GM12874 (cell line): ENCODE measurements around the gene SAMD8.

Experiments used
- TF ChIP-seq, protein P1 (sequence below): IDR thresholded peaks from 2 replicates; pipeline ENCODE4 v1.5.1; 2011; ENCODE audit warnings: low read depth, mild to moderate bottlenecking, control low read depth, low read length, moderate library complexity; ENCODE audit not compliant: insufficient read depth

The SAMD8 gene

DNA sequence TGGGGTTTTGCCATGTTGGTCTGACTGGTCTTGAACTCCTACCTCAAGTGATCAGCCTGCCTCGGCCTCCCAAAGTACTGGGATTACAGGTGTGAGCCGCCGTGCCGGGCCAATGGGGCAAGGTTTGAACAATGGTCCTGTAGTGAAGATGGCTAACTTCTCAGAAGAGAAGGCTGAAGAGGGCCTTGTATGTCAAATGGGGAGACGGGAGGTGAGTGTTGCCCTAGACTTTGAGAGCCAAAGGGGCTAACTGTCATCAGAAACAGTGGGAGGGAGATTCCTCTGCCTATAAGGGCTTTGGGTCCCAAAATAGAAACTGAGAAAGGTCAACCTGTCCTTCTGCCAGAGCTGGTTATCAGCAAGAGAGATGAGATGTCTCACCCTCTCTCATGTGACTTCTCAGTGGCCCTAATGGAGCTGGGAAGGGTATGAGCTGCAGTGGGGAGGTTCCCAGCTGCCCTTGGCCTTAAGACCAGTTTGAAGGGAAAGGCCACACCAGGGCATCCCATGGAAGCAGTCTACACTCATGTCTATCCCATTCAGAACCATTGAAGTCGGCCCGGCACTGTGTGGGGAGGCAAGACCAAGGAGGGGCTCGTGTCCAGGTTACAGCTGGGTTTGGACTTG is 1.3 kb upstream of the SAMD8 start:
- TF ChIP-seq, protein P1, sequence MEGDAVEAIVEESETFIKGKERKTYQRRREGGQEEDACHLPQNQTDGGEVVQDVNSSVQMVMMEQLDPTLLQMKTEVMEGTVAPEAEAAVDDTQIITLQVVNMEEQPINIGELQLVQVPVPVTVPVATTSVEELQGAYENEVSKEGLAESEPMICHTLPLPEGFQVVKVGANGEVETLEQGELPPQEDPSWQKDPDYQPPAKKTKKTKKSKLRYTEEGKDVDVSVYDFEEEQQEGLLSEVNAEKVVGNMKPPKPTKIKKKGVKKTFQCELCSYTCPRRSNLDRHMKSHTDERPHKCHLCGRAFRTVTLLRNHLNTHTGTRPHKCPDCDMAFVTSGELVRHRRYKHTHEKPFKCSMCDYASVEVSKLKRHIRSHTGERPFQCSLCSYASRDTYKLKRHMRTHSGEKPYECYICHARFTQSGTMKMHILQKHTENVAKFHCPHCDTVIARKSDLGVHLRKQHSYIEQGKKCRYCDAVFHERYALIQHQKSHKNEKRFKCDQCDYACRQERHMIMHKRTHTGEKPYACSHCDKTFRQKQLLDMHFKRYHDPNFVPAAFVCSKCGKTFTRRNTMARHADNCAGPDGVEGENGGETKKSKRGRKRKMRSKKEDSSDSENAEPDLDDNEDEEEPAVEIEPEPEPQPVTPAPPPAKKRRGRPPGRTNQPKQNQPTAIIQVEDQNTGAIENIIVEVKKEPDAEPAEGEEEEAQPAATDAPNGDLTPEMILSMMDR: no peak

DNA sequence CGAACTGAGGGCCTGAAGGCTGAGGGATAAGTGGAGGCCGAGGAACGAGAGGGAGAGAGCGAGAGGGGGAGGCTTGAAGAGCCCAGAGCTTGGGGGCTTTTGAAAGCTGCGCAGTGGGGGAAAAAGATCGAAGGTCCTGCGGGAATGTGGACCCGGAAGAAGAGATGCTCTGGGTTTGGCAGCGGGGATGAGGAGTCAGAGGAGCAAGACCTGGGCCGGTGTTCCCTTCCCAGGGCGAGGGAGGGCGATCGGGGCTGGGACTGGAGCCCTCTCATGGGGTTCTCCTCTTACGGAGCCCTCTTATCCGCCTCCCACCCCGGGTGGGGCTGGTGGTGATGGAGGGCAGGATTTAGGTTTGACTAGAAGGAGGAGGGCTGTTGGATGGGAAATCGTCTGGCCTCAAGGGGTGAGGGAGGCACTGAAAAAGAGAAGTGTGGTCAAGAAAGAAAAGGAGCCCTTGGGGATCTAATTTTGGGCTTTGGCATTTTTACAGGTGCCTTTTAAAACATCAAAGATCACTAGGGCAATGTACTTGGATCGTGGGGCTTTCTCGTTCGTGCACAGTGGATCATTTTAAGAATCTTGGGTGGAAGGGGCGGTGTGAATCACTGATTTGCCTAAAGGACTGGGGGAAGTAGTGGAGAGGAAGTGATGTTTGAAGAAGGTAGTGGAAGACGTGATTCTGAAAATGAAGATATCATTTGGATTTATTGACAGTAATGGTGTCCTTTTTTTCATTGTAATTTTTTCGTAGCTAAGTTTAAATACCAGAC is 637 bp downstream of the SAMD8 start:
- TF ChIP-seq, protein P1: no peak

DNA sequence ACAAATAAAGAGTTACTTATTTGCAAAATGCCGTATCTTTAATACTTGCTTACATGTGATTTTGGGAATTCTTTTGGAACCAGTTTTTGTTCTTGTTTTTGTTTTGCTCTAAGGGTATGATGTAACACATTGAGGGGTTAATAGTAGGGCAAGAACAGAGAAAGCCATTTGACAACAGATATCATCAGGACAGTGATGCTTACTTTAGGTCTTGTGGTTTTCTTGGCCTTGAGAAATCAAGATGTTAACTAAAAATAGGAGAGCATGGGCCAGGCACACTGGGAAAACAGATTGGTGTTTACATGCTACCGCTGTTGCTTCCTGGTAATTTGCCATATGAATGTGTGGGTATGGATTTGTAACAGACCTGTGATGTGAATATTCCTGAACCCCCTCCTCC is 3.7 kb downstream of the SAMD8 start:
- TF ChIP-seq, protein P1: no peak

DNA sequence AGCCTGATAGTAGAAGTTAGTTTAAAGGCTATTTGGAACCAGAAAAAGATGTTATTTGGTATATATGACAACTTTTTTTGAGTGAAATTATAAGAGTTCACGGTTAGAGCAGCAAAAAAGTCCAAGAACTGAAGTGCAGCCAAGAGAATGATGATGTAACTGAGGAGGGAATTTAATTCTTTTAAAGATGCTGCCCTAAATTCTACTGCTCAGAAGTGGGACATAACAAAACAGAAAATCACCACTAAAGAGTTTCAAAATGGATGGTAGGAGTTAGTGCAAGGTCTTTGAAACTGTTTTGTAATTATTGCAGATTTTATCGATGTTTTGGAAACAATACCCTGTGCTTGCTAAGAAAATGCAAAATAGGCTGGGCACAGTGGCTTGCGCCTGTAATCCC is 6.5 kb downstream of the SAMD8 start:
- TF ChIP-seq, protein P1: no peak

DNA sequence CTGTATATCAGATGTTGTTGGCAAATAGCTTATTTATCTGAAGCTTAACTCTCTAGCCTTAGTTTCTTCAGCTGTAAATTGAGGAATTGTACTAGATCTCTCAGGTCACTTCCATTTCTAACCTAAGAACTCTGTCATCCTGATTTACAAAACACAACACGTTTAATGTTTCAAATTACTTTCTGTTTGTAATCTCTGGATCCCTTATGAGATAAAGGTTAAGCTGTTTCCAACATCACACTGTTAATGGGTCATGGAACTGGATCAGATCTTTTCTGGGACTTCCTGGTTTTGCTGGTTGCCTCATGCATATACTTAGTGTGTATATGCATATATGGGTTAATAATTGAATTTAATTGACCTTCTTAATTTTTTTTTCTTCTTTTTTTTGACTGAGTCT is 9.9 kb downstream of the SAMD8 start:
- TF ChIP-seq, protein P1: no peak

DNA sequence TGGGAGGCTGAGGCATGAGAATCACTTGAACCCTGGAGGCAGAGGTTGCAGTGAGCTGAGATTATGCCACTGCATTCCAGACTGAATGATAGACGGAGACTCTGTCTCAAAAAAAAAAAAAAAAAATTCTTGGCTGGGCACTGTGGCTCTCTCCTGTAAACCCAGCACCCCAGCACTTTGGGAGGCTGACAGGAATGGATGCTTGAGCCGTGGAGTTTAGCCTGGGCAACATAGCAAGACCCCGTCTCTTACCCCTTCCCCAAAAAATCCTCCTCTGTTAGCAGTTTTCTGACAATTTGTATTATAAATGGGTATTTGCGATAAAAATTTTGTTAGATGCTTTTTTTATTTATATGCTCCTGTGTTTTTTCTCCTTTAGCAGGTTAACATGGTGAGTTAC is 11.0 kb downstream of the SAMD8 start:
- TF ChIP-seq, protein P1: no peak

DNA sequence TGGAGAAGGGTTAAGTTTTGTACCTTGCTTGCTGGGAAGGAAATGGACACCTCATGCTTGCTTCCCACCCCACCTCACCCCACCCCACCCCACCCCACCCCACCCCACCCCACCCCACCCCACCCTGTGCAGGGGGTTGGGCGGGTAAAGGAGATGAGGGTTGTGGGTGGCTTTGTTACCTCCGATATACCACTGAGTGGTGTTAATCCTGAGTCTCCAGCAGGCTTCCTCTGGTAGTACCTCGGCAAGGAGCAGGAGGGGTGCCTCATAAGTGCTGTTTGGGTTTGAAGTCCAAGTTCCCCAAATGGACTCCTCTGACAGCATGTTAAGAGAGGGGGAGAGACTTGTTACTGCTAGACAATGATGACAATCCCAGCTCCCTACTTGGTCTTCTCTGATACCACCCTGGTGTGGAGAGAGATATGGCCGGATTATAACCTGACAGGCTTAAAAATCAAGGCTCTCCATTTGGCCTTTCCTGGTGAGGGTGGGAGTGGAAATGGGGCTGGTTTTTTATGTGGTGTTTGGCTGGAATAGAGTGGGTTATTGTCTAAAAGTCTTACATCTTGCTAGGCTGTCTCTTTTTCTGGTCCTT is 11.7 kb downstream of the SAMD8 start:
- TF ChIP-seq, protein P1: no peak
